ENCODE measurements around the gene DOC2B. TPM values are rescaled to one million over a fixed set of nuclear protein-coding genes. Genes with fewer than 3 reads are reported as not detected.

The DOC2B gene
- total RNA-seq, 1 donor from 2014 or later, result 0.11 TPM

Other genes starting within 250 kb of the DOC2B start
- gene SCGB1C2, start 44.1 kb downstream of the DOC2B start, total RNA-seq, result not detected in 2 replicates
- 3.1 and 3.7 TPM in 2 replicates for gene RPH3AL, start 171.2 kb upstream of the DOC2B start, total RNA-seq

Measured in astrocyte (in vitro differentiated cells and primary cell).